ENCODE measurements around the gene B4GALT4.

Gene B4GALT4

DNA sequence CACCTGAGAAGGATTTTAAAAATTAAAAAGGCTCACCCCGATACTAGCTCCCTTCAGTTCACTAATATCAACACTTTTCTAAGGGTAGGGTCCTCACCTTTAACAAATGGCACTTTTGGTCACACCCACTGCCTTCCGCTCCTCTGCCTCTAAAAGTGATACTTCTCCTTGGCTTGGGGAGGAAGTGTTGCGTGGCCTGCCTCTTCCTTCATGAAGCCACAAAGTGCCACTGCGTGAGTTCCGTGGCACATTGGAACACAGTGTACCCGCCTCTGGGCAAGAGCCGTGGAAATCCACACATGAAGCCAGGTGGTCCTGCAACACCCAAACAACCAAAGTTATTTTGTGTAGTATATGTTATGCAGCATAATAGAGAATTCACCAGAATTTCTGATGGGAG, 3.9 kb downstream of the B4GALT4 start:
- no peak for DNase-seq

DNA sequence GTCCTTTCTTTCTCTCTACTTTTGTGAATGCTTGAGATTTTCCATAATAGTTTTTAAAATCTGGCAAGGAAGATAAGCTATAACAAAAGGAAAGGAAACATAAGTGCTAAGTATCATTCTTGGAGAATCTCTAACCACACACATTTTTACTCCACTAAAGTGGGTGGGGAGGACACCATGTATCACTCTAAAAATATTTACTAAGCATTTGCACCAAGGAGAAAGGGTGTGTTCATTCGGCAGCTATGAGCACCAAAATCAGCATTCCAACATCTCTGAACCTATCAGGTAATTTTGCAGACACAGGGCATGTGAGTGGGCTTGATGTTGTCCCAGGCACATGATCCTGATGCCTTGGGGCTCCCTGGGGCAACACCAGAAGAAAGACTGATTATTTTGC, 5.5 kb downstream of the B4GALT4 start:
- DNase-seq: no peak

DNA sequence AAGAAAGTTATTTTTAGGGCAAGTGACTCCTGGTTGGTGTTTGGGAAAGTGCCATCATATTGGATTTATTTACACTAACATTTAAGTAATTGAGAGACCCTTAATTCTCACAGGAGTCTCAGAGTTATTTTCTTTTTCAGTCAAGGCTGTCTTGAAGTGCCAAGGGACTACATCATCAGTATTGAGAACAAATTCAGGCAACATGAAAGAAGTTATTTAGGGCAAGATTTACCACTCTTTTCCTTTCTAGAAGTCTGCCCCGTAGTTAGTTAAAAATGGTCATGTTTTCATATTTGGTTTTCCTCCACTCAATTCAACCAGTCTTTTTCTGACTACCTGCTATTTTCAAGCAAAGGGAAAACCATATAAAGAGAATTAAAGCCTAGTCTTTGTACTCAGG, 6.1 kb downstream of the B4GALT4 start:
- no peak for DNase-seq

DNA sequence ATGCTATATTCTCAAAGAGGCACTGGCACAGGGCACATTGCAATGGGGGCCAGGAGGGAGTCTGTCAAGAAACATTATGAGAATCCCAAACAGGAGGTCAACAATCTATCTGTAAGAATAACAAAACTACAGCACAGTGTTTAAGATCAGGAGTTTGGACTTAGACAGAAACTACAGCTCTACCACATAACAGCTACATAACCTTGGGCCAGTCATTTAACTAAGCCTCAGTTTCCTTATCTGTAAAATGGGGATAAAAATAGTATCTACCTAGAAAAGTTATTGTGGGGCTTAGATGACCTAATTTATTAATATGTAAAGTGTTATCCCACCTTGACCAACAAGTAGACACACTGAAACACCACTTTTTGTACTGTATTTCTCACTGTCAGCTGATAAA, 9.9 kb downstream of the B4GALT4 start:
- no peak for DNase-seq

DNA sequence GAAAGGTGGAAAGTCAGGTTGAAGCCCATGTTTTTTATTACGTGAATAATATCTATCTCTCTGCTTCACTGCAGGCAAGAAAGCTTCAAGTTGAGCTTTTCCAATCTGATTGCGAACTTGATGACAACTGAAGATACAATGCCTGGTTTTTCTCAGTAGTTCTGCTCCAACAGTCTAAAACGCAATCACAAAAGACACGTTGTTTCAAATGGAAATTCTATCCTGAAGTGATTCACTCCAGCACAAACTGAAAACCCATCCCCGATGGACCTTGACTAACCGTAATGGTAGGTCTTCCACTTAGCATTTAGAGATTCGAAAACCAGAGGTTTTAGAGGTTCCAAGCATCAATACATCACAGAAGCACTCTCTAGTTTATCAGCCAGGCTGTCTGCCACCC, 10.6 kb downstream of the B4GALT4 start:
- no peak for DNase-seq

DNA sequence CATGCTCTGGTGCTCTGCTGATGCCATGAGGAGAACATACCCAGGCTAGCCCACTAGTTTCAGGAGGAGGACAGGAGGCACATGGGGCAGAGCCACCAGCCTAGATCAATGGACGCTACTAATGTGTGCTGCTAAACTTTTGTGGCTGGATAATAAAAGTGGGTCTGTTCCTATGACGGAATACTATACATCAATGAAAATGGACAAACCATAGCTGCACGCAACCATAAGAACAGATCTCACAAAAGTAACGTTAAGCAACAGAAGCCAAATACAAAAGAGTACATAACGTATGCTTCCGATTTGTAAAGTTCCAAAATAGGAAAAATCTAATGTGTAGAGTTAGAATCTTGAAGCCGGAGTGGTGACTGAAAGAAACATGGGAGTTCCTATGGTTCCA, 11.5 kb downstream of the B4GALT4 start:
- DNase-seq: no peak

DNA sequence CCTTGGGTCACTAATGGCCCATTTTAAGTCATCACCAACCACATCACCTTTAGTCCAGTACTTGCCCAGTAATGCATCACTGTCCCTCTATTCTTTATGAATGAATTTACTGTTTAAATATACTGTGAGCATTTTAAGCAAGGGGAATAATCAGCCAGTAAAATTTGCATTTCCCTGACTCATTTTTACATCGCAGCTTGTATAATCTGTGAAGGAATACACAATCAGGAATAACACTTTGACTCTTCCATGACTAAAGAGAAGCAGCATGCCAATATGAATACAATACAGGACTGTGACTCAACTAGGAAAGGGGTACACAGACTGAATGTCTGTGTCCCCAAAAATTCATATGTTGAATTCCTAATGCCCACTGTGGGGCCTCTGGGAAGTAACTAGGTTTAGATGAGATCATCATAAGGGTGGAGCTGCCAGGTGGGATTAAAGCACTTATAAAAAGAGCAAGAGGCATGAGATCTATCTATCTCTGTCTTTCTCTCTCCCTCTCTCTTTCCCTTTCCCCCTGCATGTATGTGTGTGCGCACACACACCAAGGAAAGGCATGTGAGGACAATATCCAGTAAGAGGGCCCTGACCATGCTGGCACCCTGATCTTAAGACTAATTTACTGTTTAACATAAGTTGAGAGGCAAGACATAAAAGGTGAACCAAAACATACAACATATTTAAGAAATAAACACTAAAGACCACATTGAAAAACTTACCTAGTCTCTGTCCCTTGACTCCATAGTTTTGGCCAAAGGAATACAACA, 12.1 kb downstream of the B4GALT4 start:
- no peak for DNase-seq

DNA sequence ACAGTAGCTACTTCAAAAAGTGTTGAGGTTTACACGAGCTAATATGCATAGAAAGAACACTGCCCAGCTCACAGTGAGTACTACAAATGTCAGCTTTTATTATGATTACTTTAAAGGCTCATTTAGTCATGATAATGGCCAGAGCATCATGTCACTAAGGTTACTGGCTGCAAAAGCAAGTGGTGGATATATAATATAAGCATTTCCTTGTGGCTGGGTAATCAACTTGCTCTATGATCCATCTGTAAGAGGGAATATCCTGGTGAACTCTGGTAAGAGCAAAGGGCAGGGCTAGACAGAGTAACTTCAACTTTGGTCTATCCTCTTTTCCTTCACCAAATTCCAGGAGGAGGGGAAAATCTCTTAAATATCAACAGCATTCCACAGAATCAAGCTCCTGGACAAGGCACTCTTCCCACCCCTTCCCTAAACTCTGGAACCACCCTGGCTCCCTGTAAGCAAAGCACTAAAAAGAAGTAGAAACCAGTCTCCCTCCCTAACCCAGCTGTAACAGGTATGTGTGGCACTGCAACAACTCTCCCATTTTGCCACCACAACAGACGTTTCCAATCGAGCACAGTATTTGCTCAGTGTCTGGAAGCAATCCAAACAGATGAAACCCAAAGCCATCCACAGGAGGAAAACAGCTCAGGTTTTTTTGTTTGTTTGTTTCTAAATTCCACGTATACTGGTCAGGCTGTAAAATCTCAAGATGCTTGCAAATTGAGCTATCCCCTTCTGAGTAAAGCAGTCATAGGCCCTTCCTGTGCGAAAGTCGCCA, 13.4 kb downstream of the B4GALT4 start:
- no peak for DNase-seq

DNA sequence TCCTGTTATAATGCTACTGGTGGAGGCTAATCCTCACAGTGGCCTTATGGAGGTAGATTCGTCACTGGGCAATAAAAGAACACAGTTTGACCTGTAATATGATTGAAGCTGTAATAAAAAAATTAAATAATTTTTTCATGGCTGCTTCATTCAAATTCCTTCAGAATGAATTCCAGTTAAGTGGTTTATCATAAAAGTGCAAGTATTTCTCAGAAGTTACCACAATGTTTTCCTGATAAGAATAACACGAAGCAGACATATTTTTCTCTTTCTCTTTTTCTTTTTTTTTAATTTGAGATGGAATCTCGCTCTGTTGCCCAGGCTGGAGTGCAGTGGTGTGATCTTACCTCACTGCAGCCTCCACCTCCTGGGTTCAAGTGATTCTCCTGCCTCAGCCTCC, 15.6 kb downstream of the B4GALT4 start:
- no peak for DNase-seq

DNA sequence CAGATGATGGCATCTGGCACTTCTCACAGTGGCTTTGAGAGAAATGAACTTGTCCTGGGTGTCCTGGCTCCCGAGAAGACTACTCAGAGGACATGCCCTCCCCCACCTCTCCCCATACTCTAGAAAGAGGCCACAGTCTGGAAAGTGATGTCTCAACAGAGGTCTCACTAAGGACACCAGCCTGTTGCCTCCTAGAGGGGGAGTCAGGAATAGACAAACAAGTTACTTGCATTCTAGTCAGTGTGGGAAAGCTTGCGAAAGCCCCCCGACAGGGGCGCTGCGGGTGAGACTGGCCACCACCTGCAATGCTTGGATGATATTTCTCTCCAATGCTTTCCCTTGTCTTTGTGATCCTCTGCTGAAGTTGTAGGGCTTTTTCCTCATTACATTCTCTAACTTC, 17.2 kb downstream of the B4GALT4 start:
- DNase-seq: no peak

DNA sequence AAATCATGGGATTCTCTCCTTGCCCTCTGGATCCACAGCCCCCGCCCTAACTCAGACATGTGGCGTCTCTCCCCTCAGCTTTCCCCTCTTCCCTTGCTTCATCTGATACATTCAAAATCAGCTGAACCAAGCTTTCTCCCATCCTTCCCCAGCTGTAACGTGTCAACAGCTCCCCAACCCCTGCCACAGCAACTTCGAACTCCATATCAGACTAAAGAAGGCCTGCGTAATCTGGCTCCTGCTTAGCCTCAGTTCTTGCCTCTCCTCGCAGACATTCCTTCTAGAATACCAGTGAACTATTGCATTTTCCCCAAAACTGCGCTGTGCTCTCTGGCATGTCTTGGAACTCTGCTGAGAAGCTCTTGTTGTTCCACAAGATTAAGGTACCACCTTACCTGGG, 18.3 kb downstream of the B4GALT4 start:
- DNase-seq: no peak

DNA sequence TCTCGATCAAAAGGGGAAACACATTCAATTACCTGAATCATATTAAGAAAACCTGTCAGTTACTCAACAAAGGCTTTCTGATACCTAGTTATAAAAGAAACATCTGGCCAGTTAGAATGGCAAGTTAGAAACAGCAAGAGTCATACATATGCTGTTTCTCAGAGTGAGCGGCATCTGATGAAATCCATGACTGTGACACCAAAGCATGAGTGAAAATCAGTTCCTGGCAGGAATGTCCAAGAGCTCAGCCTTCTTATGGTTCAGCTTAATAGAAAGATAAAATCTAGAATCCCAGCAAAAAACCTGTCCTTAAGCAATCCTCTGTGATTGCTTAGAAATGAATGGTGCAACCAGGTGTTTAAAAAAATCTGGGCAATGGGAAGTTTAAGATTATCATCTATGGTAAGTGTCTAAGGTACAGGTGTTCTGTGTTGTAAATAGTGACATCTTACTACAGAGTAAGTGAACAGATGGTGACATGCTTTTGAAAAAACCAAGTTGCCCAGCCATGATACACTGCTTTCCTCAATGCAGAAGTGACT, 18.8 kb downstream of the B4GALT4 start:
- DNase-seq: peak; percentile 16

DNA sequence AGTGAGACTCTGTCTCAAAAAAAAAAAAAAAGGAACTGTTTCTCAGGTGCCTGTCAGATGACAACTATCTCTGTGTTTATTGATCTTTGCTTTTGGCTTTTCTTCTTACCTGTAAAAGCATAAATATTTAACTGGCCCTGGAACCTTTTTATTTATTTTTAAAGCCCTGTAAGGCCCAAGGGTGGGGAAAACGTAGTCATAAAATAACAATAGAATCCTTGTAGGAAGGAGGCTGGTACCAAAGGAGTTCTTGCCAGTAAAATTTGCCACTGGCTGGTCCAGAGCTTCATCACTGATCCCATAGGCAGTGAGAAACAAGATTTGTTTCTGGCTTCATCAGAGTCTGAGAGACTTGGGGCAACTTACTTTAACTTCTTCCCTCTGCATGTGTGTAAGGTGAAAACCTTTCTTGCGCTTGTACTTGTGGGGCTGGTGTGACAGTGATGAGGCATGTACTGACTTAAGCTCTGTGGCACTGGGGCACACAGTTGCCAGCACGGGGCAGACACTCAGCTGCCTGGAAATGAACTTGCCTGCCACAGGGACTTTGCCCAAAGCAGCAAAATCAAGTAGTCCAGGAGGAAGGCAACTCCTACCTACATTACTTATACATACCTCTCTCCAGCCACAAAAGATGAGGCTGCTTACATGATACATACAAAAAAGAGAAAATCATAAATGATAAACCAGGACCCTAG, 19.6 kb downstream of the B4GALT4 start:
- no peak for DNase-seq

DNA sequence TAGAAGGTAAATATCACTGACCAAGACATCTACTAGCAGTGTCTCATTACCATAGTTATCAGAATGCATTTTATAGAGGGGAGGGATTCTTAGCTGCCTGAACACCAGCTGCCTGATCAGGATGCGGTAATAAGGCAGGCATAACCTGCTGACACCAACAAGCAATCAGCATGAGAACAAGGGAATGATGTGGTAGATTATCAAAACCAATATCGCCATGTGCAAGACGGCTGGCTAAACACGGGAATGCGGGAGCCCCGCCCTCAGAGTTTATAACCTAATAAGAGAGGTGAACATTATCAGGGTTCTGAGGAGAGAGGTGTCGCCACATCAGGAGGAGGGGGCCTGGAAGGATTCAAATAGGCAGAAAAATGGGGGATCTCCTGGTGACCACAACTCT, 20.5 kb downstream of the B4GALT4 start:
- DNase-seq: no peak

DNA sequence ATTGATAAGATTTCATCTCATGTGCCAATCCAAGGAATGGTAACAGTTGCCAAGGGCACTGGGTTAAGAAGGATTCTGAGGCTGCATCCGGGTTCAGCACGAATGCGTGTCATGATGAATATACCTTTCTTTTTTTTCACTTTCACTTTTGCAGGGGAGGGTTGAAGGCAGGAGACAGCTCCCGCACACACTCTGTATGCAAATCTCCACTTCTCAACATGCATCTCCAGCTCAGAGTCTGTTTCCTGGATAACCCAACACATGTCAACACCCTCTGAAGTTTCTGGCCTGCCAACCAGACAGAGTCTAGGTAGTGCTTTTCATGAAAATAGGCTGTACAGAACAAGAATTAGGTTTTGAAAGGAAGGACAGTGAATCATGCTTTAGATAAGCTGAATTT, 21.6 kb downstream of the B4GALT4 start:
- no peak for DNase-seq

DNA sequence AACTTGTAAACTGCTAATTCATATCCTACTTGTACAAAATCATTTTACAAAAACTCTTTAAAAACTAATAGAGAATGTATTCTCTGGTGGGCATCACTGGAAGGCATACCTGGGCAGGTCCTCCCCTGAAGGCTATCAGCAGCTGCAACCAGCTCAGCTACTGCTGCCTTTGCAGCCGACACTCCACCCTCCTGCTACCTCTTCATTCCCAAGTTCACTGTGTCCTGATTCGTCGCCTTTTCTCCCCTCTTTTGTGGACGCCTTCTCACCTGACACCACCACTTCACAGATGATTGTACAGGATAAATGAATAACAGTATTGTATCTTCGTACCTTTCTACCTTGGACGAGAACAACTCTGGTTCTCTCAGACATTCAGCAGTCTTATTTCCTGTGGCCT, 28.9 kb downstream of the B4GALT4 start:
- no peak for DNase-seq

DNA sequence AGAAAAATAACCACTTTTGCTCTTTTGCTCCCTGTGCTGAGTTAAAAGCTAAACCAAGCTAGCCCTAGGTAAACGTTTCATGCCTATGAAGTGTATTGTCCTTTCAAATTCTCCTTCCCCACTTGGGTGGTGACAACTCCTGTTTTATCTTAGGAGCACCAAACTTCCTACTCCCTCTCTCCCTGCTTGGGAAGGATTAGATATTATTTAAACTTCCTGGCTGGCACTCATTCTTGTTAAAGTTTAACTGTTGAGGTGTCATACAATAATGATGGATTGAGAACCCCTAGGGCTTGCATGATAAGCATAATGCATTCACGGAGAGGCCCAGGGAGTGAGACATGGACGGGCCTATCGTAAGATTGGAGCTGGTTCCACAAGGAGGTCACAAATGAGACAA, 29.5 kb downstream of the B4GALT4 start:
- DNase-seq: no peak

DNA sequence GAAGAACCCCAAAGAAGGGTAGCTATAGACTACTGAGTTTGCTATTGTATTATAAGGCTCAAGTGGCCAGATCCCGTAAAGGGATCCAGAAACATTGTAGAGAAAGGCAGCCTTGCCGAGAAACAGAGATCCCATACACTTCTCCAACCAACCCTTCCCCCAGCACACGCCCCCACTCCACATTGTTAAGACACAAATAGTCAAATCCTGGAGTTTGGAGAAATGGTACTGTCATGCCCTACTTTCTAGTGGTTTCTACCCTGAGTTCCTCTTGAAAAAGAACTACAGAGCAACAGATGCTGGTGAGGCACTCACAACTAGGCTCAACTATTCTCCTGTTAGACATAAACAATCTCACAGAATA, 33.2 kb downstream of the B4GALT4 start:
- no peak for DNase-seq

DNA sequence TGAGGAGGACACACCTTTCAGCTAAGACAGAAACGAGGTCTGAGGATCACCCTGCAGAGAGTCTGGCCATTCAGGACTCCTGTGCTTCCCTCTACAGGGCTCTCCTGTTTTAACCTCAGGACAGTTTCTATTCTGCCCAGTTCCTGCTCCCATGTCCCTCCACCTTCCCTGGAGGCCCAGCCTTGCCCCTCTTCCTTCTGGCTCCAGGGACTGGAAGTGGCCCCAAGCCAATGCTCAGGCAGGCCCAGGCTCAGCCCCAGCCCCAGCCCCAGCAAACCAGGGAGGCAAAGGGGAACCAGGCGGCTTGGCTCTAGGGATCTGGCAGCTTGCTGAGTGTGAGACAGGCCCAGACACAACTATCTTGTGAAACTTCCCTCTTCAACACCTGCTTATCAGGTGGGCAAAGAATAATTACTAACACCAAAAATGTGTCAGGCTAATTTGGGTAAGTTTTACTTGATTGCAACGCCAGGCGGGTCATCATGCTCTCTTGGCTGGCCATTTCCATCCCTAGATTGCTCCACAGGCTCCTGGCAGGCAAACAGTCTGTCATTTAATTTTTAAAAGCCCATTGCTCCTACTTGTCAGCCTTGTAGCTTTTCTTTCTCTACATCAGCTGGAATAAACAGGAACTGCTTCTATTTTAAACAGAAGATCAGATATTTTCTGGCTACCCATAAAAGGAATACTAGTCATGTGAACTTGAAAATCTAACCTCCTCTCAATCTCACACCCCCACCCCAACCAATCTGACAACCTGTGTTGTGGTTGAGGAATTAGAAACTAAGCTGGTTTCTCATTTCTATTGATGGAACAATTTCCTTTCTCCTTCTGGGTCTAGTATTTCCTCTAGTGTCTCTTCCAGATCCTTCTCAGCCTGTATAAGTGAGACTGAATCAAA, 33.8 kb downstream of the B4GALT4 start:
- no peak for DNase-seq

DNA sequence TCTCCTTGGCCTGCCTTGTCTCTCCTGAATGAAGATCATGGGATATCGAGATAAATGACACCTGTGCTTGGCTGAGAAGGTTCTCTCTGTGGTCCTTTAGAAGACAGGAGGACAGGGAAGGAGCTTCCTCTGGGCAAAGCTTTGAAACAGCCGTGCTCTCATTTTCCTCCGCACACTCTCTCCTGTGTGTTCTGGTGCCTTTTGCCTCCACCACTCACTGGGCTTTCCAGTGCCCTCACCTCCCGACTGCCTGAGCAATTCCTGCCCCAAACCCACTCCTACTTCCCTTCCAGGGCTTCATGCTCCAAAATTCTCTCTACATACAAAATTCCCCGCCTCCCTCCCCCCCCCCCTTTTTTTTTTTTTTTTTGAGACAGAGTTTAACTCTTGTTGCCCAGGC, 35.0 kb downstream of the B4GALT4 start:
- DNase-seq: no peak

DNA sequence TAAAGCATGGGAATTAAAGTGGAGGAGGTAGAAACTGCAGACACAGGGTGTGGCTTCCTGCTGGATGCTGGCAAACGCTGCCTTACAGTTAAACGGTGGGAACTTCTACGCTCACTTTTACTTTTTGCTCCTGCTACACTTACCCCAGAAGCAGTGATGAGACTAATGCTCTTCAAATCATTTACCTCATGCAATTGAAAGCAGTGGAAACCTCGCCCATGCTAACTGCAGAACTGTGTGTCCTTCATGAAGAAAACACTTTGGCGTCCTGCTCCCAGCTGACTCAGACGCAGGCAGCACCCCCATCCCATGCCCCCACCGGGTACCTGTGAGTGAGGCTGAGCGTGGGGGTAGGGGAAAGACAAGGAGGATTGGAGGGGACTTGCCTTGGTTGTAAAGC, 35.5 kb downstream of the B4GALT4 start:
- no peak for DNase-seq

DNA sequence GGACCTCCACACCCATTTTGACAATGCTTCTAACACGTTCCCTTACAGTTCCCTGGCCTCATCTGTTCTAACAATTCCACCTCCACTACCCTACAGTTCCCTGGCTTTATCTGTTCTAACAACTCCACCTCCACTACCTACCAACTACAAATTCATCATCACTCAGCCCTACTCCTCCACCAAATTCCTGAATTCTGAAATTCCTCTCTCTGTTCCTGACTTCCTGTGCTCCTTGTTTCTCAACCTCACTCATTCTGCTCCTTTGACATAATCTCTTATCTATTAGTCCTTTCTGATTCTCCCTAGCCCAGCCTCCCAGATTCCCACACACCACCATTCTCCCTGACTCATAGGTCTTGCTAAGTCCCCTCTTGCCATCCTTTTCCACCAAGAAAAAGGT, 44.8 kb downstream of the B4GALT4 start:
- no peak for DNase-seq

DNA sequence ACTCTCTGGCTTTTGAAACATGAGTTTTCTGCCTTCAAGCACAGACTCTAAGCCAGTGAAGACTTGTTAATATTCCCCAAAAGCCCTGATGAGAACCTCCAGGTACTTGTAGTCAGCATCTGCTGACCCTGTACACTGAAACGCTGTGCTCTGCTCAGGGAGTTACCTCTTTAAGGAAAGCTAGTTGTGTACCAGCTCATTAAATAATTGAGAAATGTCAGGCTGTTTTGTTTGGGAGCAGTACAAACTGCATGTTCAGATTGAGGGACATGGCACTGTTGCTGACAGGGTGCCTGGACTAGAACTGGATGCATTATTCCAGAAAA, 45.6 kb downstream of the B4GALT4 start:
- no peak for DNase-seq

Measured in NCI-H524 treated with DMSO at 0.1 percent for 48 hours (cell line).